ENCODE results near the gene CACFD1.

The CACFD1 gene

GRCh38 chr9:133494636-133495326 is 35.0 kb downstream of the CACFD1 start:
- no peak for DNase-seq (ENCODE audit: low read depth)
- TF ChIP-seq CTCF (conservative IDR thresholded peaks at IDR 0.05; ENCODE audit: low read length): no peak
- H3K4me3 ChIP-seq (ENCODE audit: low read length): no peak overlapping the region

- no peak for TF ChIP-seq CTCF (conservative IDR thresholded peaks at IDR 0.05; ENCODE audit: low read length)
- DNase-seq (ENCODE audit: low read depth): no peak
- no peak overlapping the region for H3K4me3 ChIP-seq (ENCODE audit: low read length)
These were observed 35.8 kb downstream of the CACFD1 start for GRCh38 chr9:133495327-133496293.

- no peak for DNase-seq (ENCODE audit: low read depth)
- no peak for TF ChIP-seq CTCF (conservative IDR thresholded peaks at IDR 0.05; ENCODE audit: low read length)
- H3K4me3 ChIP-seq (ENCODE audit: low read length): no peak overlapping the region
These were observed 37.4 kb downstream of the CACFD1 start for GRCh38 chr9:133496861-133497842.

GRCh38 chr9:133499132-133499891 is 39.5 kb downstream of the CACFD1 start:
- DNase-seq (ENCODE audit: low read depth): no peak
- H3K4me3 ChIP-seq (ENCODE audit: low read length): no peak overlapping the region
- no peak for TF ChIP-seq CTCF (conservative IDR thresholded peaks at IDR 0.05; ENCODE audit: low read length)

- no peak for TF ChIP-seq CTCF (conservative IDR thresholded peaks at IDR 0.05; ENCODE audit: low read length)
- H3K4me3 ChIP-seq (ENCODE audit: low read length): no peak overlapping the region
- no peak for DNase-seq (ENCODE audit: low read depth)
These were observed 40.1 kb downstream of the CACFD1 start for GRCh38 chr9:133499892-133500270.

GRCh38 chr9:133502112-133502511 is 42.3 kb downstream of the CACFD1 start:
- TF ChIP-seq CTCF (conservative IDR thresholded peaks at IDR 0.05; ENCODE audit: low read length): no peak
- DNase-seq (ENCODE audit: low read depth): no peak
- H3K4me3 ChIP-seq (ENCODE audit: low read length): no peak overlapping the region
